Stomach (tissue), 4 donors: ENCODE data around the gene RNF151.

Experiments
- CTCF ChIP-seq, 7 experiments: fragments of 450-650 bp in 4 of 7; fragments of 200-600 bp in 3 of 7; sonication (generic) in 3 of 7; IDR thresholded peaks; one replicate each; pipeline ENCODE4 v1.5.1; 2016 to 2019; ENCODE audit warnings: antibody characterized with exemption in 7 of 7, control low read depth in 2 of 7, mild to moderate bottlenecking in 1 of 7
- EP300 ChIP-seq: sonication (generic); formaldehyde crosslinking; IDR thresholded peaks from one replicate; pipeline ENCODE4 v1.6.1; 2017; ENCODE audit warnings: antibody characterized with exemption
- POLR2A ChIP-seq, 4 donors: fragments of 450-650 bp; IDR thresholded peaks; one replicate each; pipeline ENCODE4 v1.6.1; 2016; ENCODE audit warnings: antibody characterized with exemption in 4 of 4, control low read depth in 2 of 4, mild to moderate bottlenecking in 1 of 4, moderate library complexity in 1 of 4
- POLR2AphosphoS5 ChIP-seq, 3 donors: sonication (generic); formaldehyde crosslinking; IDR thresholded peaks; one replicate each; pipeline ENCODE4 v1.6.1; 2016; ENCODE audit warnings: antibody characterized with exemption in 3 of 3

GRCh38 chr16:2002406-2003230 lies 36.0 kb downstream of the RNF151 start:
- TF ChIP-seq CTCF (IDR thresholded peaks at IDR 0.05) (no peak), POLR2A (IDR thresholded peaks at IDR 0.05) (no peak), POLR2AphosphoS5 (IDR thresholded peaks at IDR 0.05) (no peak), EP300 (no peak)
